GM21576 (cell line): ENCODE data around the gene PDXDC1.
"Not testable (repeated sequence)": the region's sequence is repeated elsewhere in the genome, so short reads cannot be mapped to it uniquely, and the experiment has no call there.

Source experiments
- ATAC-seq: cut with Tn5 transposase; IDR thresholded peaks from one replicate; pipeline ENCODE4 v1.9.1; 2021; ENCODE audit warnings: mild to moderate bottlenecking, moderate library complexity; ENCODE audit not compliant: unreplicated experiment

The PDXDC1 gene, protein sequence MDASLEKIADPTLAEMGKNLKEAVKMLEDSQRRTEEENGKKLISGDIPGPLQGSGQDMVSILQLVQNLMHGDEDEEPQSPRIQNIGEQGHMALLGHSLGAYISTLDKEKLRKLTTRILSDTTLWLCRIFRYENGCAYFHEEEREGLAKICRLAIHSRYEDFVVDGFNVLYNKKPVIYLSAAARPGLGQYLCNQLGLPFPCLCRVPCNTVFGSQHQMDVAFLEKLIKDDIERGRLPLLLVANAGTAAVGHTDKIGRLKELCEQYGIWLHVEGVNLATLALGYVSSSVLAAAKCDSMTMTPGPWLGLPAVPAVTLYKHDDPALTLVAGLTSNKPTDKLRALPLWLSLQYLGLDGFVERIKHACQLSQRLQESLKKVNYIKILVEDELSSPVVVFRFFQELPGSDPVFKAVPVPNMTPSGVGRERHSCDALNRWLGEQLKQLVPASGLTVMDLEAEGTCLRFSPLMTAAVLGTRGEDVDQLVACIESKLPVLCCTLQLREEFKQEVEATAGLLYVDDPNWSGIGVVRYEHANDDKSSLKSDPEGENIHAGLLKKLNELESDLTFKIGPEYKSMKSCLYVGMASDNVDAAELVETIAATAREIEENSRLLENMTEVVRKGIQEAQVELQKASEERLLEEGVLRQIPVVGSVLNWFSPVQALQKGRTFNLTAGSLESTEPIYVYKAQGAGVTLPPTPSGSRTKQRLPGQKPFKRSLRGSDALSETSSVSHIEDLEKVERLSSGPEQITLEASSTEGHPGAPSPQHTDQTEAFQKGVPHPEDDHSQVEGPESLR

DNA sequence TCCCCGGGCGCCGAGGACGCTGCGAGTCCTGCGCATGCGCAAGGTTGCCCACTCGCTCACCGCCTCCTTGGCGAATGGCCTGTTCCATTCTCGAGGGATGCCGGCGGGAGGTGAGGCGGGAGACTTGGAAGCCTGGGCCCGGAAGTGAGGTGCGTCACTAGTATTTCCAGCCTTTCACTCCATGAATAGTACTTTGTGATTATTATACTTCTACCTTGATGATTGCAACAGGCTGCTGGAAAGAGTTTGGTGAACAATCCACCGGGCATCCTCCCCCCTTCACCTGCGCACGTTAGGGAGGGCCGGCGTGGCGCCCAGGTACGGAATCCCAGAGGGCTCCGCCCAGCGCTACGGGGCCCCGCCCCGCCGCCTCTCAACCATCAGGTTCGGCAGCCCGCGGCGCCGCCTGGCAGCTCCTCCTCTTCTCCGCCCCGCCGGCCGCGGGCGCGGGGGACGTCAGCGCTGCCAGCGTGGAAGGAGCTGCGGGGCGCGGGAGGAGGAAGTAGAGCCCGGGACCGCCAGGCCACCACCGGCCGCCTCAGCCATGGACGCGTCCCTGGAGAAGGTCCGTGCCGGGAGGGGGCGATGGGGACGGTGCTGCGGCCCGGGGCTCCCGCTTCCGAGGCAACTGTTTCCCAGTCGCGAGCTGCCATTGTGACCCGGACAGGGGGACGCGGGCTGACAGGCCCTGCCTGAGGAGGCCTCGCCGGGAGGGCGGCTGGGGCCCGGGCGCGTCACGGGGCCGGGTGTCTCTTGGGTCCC, at the start of gene PDXDC1:
TSS of gene PDXDC1 (plus strand) at position 371 of the 762 bp plus-strand sequence. CDS start at position 545, 174 bp downstream.
- peak; percentile 89 for ATAC-seq

DNA sequence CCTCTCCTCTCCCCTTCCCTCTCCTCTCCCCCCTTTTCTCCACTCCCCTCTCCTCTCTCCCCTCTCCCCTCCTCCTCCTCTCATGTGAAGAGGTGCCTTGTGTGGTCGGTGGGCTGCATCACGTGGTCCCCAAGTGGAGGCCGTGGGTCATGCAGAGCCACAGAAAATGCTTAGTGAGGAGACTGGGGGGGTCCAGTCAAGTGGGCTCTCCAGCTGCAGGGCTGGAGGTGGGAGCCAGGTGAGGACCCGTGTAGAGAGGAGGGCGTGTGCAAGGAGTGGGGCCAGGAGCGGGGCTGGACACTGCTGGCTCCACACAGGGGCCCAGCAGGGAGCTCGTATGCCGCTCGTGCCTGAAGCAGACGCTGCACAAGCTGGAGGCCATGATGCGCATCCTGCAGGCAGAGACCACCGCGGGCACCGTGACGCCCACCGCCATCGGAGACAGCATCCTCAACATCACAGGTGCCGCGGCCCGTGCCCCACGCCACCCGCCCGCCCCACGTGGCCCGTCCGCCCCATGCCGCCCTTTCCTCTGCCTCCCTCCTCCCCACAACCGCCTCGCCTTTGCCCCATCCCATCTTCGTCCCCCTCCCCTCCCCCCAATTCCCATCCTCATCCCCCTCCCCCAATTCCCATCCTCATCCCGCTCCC, 46.6 kb upstream of the PDXDC1 start:
- not testable (repeated sequence) for ATAC-seq

DNA sequence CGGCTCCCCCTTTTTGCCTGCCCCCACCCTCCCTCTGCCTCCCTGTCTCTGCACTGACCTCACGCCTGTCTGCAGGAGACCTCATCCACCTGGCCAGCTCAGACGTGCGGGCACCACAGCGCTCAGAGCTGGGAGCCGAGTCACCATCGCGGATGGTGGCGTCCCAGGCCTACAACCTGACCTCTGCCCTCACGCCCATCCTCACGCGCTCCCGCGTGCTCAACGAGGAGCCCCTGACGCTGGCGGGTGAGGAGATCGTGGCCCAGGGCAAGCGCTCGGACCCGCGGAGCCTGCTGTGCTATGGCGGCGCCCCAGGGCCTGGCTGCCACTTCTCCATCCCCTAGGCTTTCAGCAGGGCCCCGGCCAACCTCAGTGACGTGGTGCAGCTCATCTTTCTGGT, 45.6 kb upstream of the PDXDC1 start:
- not testable (repeated sequence) for ATAC-seq

DNA sequence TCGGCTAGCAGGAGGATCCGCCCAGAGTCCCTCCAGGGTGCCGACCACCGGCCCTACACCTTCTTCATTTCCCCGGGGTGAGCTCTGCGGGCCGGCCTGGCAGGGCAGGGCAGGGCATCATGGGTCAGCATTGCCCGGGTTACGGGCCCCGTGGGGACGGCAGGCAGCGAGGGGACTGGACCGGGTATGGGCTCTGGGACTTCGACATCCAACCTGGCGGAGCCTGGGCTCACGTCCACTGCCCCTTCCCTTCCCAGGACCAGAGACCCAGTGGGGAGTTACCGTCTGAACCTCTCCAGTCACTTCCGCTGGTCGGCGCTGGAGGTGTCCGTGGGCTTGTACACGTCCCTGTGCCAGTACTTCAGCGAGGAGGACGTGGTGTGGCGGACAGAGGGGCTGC, 44.6 kb upstream of the PDXDC1 start:
- ATAC-seq, result not testable (repeated sequence)

DNA sequence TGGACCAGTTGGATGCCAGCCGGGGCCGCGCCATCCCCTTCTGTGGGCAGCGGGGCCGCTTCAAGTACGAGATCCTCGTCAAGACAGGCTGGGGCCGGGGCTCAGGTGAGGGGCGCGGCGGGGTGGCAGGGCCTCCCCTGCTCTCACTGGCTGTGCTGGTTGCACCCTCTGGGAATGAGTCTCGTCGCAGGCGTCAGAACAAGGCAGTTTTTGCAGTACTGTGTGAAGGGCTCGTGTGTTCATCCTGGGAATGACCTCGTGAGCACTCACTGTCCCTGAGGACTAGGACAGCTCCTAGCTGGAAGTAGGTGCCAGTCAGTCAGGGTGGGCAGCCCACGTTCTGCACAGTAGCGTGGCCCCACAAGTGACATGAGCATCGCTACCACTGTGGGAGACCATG, 43.9 kb upstream of the PDXDC1 start:
- not testable (repeated sequence) for ATAC-seq

DNA sequence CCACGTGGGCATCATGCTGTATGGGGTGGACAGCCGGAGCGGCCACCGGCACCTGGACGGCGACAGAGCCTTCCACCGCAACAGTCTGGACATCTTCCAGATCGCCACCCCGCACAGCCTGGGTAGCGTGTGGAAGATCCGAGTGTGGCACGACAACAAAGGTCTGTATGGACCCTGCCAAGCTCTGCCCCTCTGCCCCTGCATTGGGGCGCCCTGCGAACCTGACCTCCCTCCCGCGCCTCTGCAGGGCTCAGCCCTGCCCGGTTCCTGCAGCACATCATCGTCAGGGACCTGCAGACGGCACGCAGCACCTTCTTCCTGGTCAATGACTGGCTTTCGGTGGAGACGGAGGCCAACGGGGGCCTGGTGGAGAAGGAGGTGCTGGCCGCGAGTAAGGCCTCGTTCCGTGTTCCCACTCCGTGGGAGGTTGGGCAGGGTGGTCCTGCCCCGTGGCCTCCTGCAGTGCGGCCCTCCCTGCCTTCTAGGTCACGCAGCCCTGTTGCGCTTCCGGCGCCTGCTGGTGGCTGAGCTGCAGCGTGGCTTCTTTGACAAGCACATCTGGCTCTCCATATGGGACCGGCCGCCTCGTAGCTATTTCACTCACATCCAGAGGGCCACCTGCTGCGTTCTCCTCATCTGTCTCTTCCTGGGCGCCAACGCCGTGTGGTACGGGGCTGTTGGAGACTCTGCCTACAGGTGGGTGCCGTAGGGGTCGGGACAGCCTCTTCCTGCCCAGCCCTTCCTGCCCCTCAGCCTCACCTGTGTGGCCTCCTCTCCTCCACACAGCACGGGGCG, 42.0 kb upstream of the PDXDC1 start:
- ATAC-seq, result not testable (repeated sequence)

DNA sequence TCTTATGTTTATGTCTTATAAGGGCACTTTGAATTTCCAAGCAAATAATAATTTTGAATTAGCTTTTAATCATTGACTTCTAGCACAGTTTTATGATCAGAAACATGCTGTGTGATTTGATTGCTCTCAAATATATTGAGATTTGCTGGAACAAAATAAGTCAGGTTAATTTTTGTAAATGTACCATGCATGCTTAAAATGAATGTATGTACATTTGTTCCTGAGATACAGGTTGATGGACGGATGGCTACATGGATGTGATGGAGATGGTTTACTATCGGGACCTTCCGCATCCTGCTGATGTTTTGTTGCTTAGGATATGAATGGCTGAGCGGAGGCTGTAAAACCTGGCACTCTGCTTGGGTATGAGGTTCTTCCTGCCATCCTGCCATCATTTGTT, 37.7 kb upstream of the PDXDC1 start, which contains the start of gene NPIPA1:
TSS of gene NPIPA1 (plus strand) at position 301 of the 400 bp plus-strand sequence. CDS start at position 301, 0 bp downstream.
- ATAC-seq, result not testable (repeated sequence)

DNA sequence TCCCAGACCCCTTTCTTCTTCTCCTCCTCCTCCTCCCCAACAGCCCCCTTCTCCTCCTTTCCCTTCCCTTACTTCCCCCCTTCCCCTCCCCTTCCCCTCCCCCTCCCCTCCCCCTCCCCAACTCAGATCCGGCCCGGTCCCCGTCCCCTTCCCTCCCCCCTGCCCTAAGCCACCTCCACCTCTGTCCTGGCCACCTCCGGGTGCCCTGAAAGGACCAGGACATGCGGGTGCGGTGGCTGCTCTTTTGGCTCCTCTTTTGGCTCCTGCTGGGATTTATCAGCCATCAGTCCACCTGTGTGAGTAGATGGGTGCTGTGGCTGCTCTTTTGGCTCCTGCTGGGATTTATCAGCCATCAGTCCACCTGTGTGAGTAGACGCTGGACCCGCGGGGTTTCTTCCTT, 36.8 kb upstream of the PDXDC1 start:
- not testable (repeated sequence) for ATAC-seq

DNA sequence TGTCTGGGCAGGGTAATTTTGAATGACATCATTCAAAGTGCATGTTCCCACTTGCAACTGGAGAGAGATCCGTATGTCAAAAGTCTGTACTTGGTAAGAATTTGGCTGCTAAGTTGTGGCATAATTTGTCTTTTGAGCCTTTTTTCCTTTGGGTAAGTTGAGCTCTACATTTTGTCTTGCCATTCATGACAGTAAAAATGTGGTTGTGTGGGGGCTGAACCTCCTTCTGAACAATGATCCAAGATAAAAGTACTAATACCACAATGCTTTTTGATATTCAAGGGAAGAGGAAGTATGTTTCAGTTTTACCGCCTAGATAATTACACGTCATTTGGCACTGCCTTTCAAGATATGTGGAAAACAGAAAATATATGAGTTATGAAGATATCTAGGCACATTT, 32.1 kb upstream of the PDXDC1 start:
- ATAC-seq, result not testable (repeated sequence)

DNA sequence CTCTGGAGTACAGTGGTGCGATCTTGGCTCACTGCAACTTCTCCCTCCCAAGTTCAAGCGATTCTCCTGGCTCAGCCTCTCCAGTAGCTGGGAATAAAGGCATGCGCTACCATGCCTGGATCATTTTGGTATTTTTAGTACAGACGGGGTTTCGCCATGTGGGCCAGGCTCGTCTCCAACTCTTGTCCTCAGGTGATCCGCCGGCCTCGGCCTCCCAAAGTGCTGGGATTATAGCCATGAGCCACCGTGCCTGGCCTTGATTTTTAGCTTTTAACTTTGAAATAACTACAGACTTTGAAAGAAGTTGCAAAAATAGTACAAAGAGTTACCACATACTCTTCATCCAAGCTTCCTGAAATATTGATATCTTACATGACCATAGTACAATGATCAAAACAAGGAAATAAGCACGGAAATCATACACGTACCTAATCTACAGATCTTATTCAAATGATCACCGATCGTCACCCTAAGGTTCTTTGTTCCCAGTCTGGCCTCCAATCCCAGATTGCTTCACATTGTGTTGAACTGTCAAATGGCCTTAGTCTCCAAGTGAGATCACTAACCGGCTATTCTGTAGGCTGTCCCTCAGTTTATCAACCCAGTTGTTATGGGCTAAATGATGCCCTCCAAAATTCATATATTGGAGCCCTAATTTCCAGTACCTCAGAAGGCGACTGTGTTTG, 19.1 kb upstream of the PDXDC1 start:
- ATAC-seq, result no peak

DNA sequence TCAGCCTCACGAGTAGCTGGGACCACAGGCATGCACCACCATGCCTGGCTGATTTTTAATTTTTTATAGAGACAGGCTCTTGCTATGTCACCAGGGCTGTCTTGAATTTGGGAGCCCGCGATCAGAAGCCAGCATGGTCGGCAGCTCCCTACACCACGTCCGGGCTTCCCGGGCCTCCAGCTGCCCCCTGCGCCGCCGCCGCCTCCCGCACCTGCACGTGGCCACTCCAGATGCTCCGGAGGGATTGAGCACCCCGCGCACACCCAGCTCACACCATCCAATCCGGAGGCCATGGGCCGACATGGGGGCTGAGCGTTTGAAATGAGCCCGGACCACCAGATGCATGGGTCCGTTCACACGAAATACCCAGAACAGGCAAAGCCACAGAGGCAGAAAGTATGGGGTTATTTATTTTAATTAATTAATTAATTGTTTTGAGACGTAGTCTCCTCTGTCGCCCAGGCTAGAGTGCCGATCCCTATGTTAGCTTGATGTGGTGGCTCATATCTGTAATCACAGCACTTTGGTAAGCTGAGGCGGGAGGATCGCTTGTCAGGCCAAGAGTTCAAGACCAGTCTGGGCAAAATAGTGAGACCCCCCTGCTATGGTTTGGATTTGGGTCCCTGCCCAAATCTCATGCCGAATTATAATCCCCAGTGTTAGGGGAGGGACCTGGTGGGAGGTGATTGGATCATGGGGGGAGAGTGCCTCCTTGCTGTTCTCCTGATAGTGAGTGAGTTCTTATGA, 17.1 kb upstream of the PDXDC1 start:
- ATAC-seq, result no peak

DNA sequence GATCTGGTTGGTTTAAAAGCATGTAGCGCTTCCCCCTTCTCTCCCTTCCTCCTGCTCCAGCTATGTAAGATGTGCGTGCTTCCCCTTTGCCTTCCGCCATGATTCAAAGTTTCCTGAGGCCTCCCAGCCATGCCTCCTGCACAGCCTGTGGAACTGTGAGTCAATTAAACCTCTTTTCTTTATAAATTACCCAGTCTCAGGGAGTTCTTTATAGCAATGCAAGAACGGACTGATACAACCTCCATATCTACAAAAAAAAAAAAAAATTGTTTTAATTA, 16.6 kb upstream of the PDXDC1 start:
- no peak for ATAC-seq

DNA sequence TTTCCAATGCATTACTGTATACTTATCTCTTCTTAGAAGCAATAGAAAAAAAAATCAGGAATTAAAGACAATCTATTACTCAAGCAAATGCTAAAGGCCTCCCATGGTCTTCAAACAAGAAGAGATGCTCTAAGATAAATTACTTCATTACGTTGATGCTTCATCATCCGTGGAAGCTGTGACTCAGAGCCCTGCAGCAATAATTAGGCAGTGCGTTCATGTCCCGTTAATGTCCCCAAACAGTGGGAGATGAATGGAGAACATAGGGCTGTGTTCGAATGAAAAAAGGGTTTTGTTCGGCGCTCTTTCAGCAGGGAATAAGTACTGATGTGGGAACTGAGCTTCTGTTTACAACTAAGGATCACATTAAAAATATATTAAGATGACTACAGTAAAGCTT, 15.9 kb upstream of the PDXDC1 start:
- ATAC-seq, result no peak

DNA sequence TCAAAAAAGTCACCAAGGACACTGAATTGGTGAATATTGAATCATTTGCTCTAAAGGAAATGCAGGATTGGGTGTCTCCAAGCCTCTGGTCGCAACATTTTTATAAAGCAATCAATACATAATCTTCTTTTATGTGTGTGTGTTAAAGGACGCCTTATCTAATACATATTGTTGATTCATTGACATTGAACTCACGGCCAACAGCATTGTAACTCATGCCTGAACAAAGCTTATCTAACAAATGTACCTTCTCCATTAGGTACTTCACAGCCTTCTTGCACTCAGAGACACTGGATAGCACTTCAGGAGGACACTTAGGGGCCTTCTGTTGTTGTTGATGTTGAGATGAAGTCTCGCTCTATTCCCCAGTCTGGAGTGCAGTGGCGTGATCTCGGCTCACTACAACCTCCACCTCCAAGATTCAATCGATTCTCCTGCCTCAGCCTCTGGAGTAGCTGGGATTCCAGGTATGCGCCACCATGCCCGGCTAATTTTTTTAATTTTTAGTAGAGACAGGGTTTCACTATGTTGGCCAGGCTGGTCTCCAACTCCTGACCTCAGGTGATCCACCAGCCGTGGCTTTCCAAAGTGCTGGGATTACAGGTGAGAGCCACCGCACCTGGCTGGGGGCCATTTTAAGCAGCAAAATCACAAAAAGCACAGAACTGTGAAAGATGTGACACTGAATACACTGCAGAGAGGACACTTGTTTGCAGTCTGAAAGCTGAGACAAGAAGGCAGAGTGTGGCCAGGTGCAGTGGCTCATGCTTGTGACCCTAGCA, 13.2 kb upstream of the PDXDC1 start:
- ATAC-seq, result no peak

DNA sequence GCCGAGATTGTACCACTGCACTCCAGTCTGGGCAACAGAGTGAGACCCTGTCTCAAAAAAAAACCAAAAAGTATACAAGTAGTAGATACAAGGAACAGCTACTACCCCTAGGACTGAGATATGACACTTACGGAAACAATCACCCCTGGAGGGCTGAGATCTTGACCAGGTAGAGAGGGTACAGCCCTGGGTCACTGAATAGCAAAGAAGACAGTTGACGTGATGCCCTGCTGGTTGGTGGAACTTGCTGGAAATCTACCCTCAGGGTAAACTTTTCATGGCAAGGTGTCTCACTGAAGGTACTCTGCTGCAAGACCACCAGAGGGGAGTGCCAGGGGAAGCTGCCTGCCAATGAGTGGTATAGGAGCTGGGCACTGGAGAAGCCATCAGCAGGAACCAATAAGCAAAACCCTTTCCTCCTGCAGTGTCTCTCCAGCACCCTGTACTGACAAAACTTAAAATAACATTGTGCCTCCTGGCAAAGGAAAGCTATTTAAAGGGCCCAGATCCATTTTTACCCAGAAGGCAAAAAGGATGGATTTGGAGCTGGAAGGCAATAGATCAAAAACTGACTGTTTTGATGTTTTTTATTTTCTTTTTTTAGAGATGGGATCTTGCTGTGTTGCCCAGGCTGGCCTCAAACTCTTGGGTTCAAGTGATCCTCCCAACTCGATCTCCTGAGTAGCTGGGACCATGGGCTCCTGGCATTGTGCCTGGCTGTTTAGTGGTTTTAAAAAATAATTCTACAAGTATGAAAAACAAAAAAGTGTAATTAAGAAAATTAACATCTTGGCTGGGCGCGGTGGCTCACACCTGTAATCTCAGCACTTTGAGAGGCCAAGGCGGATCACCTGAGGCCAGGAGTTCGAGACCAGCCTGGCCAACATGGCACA, 11.3 kb upstream of the PDXDC1 start:
- no peak for ATAC-seq

DNA sequence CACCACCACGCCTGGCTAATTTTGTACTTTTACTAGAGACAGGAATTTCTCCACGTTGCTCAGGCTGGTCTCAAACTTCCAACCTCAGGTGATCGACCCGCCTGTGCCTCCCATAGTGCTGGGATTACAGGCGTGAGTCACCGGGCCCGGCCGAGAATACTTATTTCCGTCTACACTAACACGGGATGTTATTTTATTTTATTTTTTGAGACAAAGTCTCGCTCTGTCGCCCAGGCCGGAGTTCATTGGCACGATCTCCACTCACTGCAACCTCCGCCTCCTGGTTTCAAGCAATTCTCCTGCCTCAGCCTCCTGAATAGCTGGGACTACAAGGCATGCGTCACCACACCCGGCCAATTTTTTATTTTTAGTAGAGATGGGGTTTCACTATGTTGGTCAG, 9.5 kb upstream of the PDXDC1 start:
- no peak for ATAC-seq

DNA sequence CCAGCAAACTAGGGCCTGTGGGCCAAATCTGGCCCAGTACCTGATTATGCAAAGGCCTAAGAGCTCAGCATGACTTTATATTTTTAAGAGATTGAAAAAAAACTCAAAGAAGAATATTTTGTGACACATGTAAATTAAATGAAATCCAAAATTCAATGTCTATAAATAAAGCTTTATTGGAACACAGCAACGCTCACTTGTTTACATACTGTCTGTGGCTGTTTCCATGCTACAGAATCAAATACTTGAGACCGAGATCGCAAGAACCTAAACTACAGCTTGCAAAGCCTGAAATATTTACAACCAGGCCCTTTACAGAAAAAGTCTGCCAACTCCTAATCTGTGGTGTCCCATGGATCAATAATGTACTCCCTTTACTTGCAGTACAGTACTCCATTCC, 5.0 kb upstream of the PDXDC1 start:
- ATAC-seq, result not testable (repeated sequence)
